ENCODE results near the gene ACKR3. TPM values are rescaled to one million over a fixed set of nuclear protein-coding genes. Genes with fewer than 3 reads are reported as not detected.
A peak's percentile ranks its signal among the peaks of the same experiment; 100 is the strongest.

The ACKR3 gene
- total RNA-seq, 3 donors from 2014 or later, result 15.1 to 39.4 (median 23.6) TPM

- intact Hi-C loops (cut with DNase I; ENCODE audit: low total_unique reads), result no loop called here
These were observed 53.0 kb downstream of the ACKR3 start for GRCh38 chr2:236622660-236623059.

GRCh38 chr2:236623816-236624215 lies 54.2 kb downstream of the ACKR3 start:
- Histone ChIP-seq H3K4me1 (no peaks in the 10 kb centered on the region), H3K9me3 (no peaks in the 10 kb centered on the region), H3K4me3 (no peak overlapping the region), H3K27me3 (no peaks in the 10 kb centered on the region), H3K36me3 (no peaks in the 10 kb centered on the region), H3K27ac (no peak overlapping the region)
- DNase-seq (ENCODE audit: low spot score in 2 of 2), result no peak
- intact Hi-C loops (cut with DNase I; ENCODE audit: low total_unique reads), result no loop called here
- TF ChIP-seq POLR2A (IDR thresholded peaks at IDR 0.05) (no peak), POLR2AphosphoS5 (IDR thresholded peaks at IDR 0.05) (no peak), CTCF (IDR thresholded peaks at IDR 0.05) (no peak)

More at GRCh38 chr2:236622660-236623059, 53.0 kb downstream of the ACKR3 start:
- Histone ChIP-seq H3K27ac (no peak overlapping the region), H3K36me3 (no peaks in the 10 kb centered on the region), H3K4me3 (no peak overlapping the region), H3K27me3 (no peaks in the 10 kb centered on the region), H3K9me3 (no peaks in the 10 kb centered on the region), H3K4me1 (no peaks in the 10 kb centered on the region)
- DNase-seq (ENCODE audit: low spot score in 2 of 2), result no peak
- TF ChIP-seq POLR2AphosphoS5 (IDR thresholded peaks at IDR 0.05), result no peak
- no peak for TF ChIP-seq POLR2A (IDR thresholded peaks at IDR 0.05)
- no peak for TF ChIP-seq CTCF (IDR thresholded peaks at IDR 0.05)

- TF ChIP-seq CTCF (IDR thresholded peaks at IDR 0.05) (no peak), POLR2A (IDR thresholded peaks at IDR 0.05) (no peak), POLR2AphosphoS5 (IDR thresholded peaks at IDR 0.05) (no peak)
- no peak for DNase-seq (ENCODE audit: low spot score in 2 of 2)
- no peaks in the 10 kb centered on the region for H3K9me3 ChIP-seq
These were observed 55.6 kb downstream of the ACKR3 start for GRCh38 chr2:236625156-236625690.

GRCh38 chr2:236626391-236627150 lies 56.9 kb downstream of the ACKR3 start:
- H3K9me3 ChIP-seq, result no peaks in the 10 kb centered on the region
- TF ChIP-seq CTCF (IDR thresholded peaks at IDR 0.05) (no peak), POLR2A (IDR thresholded peaks at IDR 0.05) (no peak), POLR2AphosphoS5 (IDR thresholded peaks at IDR 0.05) (no peak)
- no peak overlapping the region for H3K4me3 ChIP-seq
- H3K4me1 ChIP-seq, result no peaks in the 10 kb centered on the region
- no peaks in the 10 kb centered on the region for H3K36me3 ChIP-seq
- DNase-seq (ENCODE audit: low spot score in 2 of 2), result peak in 1 of 2 donors; percentile 48
- H3K27me3 ChIP-seq, result no peaks in the 10 kb centered on the region
- intact Hi-C loops (cut with DNase I; ENCODE audit: low total_unique reads), result no loop called here
- peak overlapping the region in 1 of 2 donors; percentile 26 for H3K27ac ChIP-seq

More at GRCh38 chr2:236625156-236625690, 55.6 kb downstream of the ACKR3 start:
- Histone ChIP-seq H3K27ac (peak overlapping the region in 1 of 2 donors; percentile 26), H3K27me3 (no peaks in the 10 kb centered on the region), H3K4me1 (no peaks in the 10 kb centered on the region), H3K4me3 (no peak overlapping the region), H3K36me3 (no peaks in the 10 kb centered on the region)
- intact Hi-C loops (cut with DNase I; ENCODE audit: low total_unique reads), result no loop called here

GRCh38 chr2:236627193-236627592 lies 57.6 kb downstream of the ACKR3 start:
- Histone ChIP-seq H3K27ac (no peak overlapping the region), H3K9me3 (no peaks in the 10 kb centered on the region), H3K27me3 (no peaks in the 10 kb centered on the region), H3K4me1 (no peaks in the 10 kb centered on the region), H3K4me3 (no peak overlapping the region), H3K36me3 (no peaks in the 10 kb centered on the region)
- intact Hi-C loops (cut with DNase I; ENCODE audit: low total_unique reads), result no loop called here
- TF ChIP-seq POLR2AphosphoS5 (IDR thresholded peaks at IDR 0.05) (no peak), CTCF (IDR thresholded peaks at IDR 0.05) (no peak)
- peak in 1 of 2 donors; percentile 49 for DNase-seq (ENCODE audit: low spot score in 2 of 2)

Data from breast epithelium (tissue), 4 donors.